GM23338 (cell line): Measurements from ENCODE around the gene FAM20A.
"Not testable (repeated sequence)": the region's sequence is repeated elsewhere in the genome, so short reads cannot be mapped to it uniquely, and the experiment has no call there.

Experiments used
- POLR2AphosphoS5 ChIP-seq: IDR thresholded peaks from 2 replicates; pipeline ENCODE4 v1.6.1; 2016; ENCODE audit warnings: antibody characterized with exemption, low read depth
- TF ChIP-seq, protein P1 (sequence below), 2 experiments: fragments of 200-600 bp in 1 of 2; sonication (generic) in 1 of 2; conservative IDR thresholded peaks; 2 replicates each; pipeline versions ENCODE4 v1.5.1 to v1.6.1; 2016 to 2017; ENCODE audit warnings: antibody characterized with exemption in 2 of 2, low read depth in 2 of 2, mild to moderate bottlenecking in 2 of 2, moderate library complexity in 1 of 2

DNA sequence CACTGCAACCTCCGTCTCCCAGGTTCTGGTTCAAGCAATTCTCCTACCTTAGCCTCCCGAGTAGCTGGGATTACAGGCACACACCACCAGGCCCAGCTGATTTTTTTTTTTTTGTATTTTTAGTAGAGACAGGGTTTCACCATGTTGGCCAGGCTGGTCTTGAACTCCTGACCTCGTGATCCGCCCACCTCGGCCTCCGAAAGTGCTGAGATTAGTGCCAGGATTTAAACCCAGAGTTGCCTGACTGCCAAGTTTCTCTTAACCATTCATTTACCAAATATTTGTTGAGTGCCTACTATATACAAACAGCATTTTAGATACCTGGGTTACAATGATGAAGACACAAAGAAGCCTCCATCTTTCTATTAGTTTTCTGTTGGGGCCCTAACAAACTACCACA, 18.3 kb downstream of the FAM20A start:
- TF ChIP-seq POLR2AphosphoS5: not testable (repeated sequence)
- TF ChIP-seq, protein P1, sequence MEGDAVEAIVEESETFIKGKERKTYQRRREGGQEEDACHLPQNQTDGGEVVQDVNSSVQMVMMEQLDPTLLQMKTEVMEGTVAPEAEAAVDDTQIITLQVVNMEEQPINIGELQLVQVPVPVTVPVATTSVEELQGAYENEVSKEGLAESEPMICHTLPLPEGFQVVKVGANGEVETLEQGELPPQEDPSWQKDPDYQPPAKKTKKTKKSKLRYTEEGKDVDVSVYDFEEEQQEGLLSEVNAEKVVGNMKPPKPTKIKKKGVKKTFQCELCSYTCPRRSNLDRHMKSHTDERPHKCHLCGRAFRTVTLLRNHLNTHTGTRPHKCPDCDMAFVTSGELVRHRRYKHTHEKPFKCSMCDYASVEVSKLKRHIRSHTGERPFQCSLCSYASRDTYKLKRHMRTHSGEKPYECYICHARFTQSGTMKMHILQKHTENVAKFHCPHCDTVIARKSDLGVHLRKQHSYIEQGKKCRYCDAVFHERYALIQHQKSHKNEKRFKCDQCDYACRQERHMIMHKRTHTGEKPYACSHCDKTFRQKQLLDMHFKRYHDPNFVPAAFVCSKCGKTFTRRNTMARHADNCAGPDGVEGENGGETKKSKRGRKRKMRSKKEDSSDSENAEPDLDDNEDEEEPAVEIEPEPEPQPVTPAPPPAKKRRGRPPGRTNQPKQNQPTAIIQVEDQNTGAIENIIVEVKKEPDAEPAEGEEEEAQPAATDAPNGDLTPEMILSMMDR (conservative IDR thresholded peaks at IDR 0.05; ENCODE audit: low read depth in 2 of 2): not testable (repeated sequence)
